Heart right ventricle (tissue), 16 donors: Measurements from ENCODE around the gene CPAMD8. TPM values are rescaled to one million over a fixed set of nuclear protein-coding genes. Genes with fewer than 3 reads are reported as not detected.

Experiments used
- ATAC-seq, 8 donors: fragments of 200-7000 bp; cut with Tn5 transposase; one replicate each; pipeline ENCODE4 v1.9.1; 2020; ENCODE audit warnings: mild to moderate bottlenecking in 8 of 8, moderate library complexity in 8 of 8, moderate number of reproducible peaks in 1 of 8
- DNase-seq, 2 donors: peaks; one replicate each; pipeline ENCODE4 v3.0.0-alpha.2; 2020
- H3K27ac ChIP-seq, 10 donors: fragments of 200-600 bp; sonication (generic) in 2 of 10; one replicate each; pipeline versions ENCODE4 v1.5.0 to v1.8.0; 2020 to 2022; ENCODE audit warnings: mild to moderate bottlenecking in 3 of 10
- H3K27me3 ChIP-seq, 7 donors: fragments of 200-600 bp; one replicate each; pipeline ENCODE4 v1.8.0; 2021 to 2022; ENCODE audit warnings: mild to moderate bottlenecking in 2 of 7
- H3K36me3 ChIP-seq, 9 donors: fragments of 200-600 bp; sonication (generic) in 1 of 9; one replicate each; pipeline versions ENCODE4 v1.5.0 to v1.8.0; 2020 to 2022; ENCODE audit warnings: mild to moderate bottlenecking in 2 of 9
- H3K4me1 ChIP-seq, 9 donors: fragments of 200-600 bp; sonication (generic) in 1 of 9; one replicate each; pipeline versions ENCODE4 v1.5.0 to v1.8.0; 2020 to 2022; ENCODE audit warnings: mild to moderate bottlenecking in 4 of 9
- H3K4me3 ChIP-seq, 10 donors: fragments of 200-600 bp; sonication (generic) in 2 of 10; one replicate each; pipeline versions ENCODE4 v1.5.0 to v1.8.0; 2020 to 2022; ENCODE audit warnings: mild to moderate bottlenecking in 7 of 10, moderate library complexity in 2 of 10
- H3K9me3 ChIP-seq, 11 donors: fragments of 200-600 bp in 10 of 11; sonication (generic) in 2 of 11; one replicate each; pipeline versions ENCODE4 v1.5.0 to v1.8.0; 2013 to 2022; ENCODE audit warnings: mild to moderate bottlenecking in 2 of 11, control low read depth in 1 of 11, moderate library complexity in 1 of 11
- WGBS, 2 donors: extraction: QIAGEN DNeasy Blood & Tissue Kit; methylation state at CpG; one replicate each; pipeline ENCODE4 v1.1.7; 2013; ENCODE audit warnings: inconsistent platforms in 1 of 2; 5-methylcytosine and 5-hydroxymethylcytosine counted together
- intact Hi-C, 10 donors: fragments of 100-400 bp; cut with DNase I; formaldehyde crosslinking; loops; one replicate each; pipeline versions ENCODE4 v1.11.1 to v1.14.2; 2022
- polyA plus RNA-seq, 2 donors: library from polyadenylated mRNA; stranded (reverse); fragments of 200-250 nt; gene quantifications; one replicate each; pipeline ENCODE4 v1.2.3, GENCODE V29; 2013
- total RNA-seq, 10 donors: library from RNA; stranded (reverse); fragmentation: NEBNext Ultra II Directional in 3 of 10; extraction: Animal tissue kit (Norgen Biotek cat#: 25700) in 3 of 10; gene quantifications; one replicate each; pipeline versions ENCODE4 v1.2.1 to v1.2.4, GENCODE V29; 2021 to 2023
- TF ChIP-seq, protein P1 (sequence below), 9 donors: fragments of 200-600 bp; sonication (generic) in 2 of 9; IDR thresholded peaks; one replicate each; pipeline versions ENCODE4 v1.5.0 to v1.8.0; 2021 to 2022; ENCODE audit warnings: antibody characterized with exemption in 9 of 9, mild to moderate bottlenecking in 5 of 9, moderate library complexity in 1 of 9
- donor health status: Arrhythmogenic right ventricular cardiomyopathy.
- donor health status: ischemic (EF 13 %, LVEDD 7.1; RV severe dilation, severe dysfunction).
- donor health status: healthy with polysubstance abuse.
- donor health status: DM: no; HTN: yes; CAD: no.
- donor health status: DM: no; HTN: no; CAD: no.
- donor health status: ischemic (EF 25% LVEDD 6.9; RV normal size, moderate dysfunction).
- donor health status: ischemic (EF 25% LVEDD 5.7; RV mildly dilated, moderate dysfunction).
- donor health status: healthy.
- donor health status: DM: yes; HTN: yes; CAD: no.
- donor health status: Ischemic cardiomyopathy.
- donor health status: ischemic (EF 35%, LVEDD 5.7; RV mildly dilated, moderate dysfunction).
- donor health status: nonischemic (EF 11% LVEDD 7.7; RV severe dilation, severe dysfunction).
- donor health status: DM: yes; HTN: yes; CAD: no.
- donor health status: PGD.
- donor health status: ischemic (EF 29% LVEDD 5.4; RV normal size, mild dysfunction).
- donor health status: nonischemic (EF 23%, LVEDD 6.1; RV moderate dilation, normal function).

The CPAMD8 gene
- total and polyA plus RNA-seq, 12 donors = 4.8 to 77.9 (median 10.9) TPM

DNA sequence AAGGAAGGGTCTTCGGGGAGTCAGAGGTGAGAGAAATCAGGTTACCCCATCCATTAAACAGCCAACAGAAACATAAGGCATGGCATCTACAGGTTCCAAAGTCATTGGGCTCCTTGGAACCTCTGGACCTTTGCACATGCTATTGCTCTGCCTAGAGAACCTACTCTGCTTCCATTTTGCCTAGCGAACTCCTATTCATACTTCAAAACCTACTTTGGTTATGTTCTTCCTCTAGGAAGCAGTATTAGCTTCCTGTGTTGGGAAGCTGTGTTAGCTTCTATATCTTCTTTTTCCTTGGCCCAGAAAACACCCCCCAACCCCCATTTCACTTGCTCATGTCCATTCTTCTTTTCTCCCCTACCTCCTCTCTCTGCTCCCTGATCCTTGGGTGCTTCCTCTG is 98.3 kb downstream of the CPAMD8 start:
- Histone ChIP-seq H3K4me3 (no peak overlapping the region), H3K9me3 (peaks cover 0 to 25% (median 3%) of the 10 kb centered on the region in 11 donors), H3K27ac (no peak overlapping the region), H3K4me1 (no peaks in the 10 kb centered on the region), H3K36me3 (peaks cover 0 to 3% (median 0%) of the 10 kb centered on the region in 9 donors), H3K27me3 (no peaks in the 10 kb centered on the region)
- intact Hi-C loops = no loop called here
- 90 to 94% methylated on average over 2 of the region's 2 CpGs for WGBS, 2 donors
- ATAC-seq = no peak
- TF ChIP-seq, protein P1, sequence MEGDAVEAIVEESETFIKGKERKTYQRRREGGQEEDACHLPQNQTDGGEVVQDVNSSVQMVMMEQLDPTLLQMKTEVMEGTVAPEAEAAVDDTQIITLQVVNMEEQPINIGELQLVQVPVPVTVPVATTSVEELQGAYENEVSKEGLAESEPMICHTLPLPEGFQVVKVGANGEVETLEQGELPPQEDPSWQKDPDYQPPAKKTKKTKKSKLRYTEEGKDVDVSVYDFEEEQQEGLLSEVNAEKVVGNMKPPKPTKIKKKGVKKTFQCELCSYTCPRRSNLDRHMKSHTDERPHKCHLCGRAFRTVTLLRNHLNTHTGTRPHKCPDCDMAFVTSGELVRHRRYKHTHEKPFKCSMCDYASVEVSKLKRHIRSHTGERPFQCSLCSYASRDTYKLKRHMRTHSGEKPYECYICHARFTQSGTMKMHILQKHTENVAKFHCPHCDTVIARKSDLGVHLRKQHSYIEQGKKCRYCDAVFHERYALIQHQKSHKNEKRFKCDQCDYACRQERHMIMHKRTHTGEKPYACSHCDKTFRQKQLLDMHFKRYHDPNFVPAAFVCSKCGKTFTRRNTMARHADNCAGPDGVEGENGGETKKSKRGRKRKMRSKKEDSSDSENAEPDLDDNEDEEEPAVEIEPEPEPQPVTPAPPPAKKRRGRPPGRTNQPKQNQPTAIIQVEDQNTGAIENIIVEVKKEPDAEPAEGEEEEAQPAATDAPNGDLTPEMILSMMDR (IDR thresholded peaks at IDR 0.05) = no peak
- DNase-seq = no peak

DNA sequence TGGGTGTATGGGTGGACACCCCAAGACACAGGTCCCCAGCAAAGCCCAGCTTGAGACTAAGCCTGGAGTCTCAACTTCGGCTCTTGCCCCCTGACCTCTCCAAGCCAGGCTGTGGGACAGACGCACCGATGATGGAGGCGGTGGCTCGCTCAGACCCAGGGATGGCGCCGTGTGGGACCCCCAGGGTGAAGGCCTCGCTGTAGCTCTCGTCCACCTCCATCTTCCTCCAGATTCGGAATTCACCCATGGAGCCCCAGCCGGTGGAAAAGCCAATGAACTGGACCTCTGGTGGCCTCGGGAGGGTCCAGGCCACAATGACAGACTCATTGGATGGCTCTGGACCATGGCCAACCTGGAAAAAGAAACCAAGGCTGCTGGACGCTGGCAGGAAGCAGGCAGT is 98.7 kb downstream of the CPAMD8 start:
- Histone ChIP-seq H3K27me3 (no peaks in the 10 kb centered on the region), H3K4me3 (no peak overlapping the region), H3K27ac (no peak overlapping the region), H3K4me1 (no peaks in the 10 kb centered on the region), H3K36me3 (peaks cover 0 to 8% (median 0%) of the 10 kb centered on the region in 9 donors), H3K9me3 (peaks cover 0 to 20% (median 3%) of the 10 kb centered on the region in 11 donors)
- no peak for ATAC-seq
- DNase-seq = no peak
- 91 to 93% methylated on average over 13 of the region's 13 CpGs for WGBS, 2 donors
- TF ChIP-seq, protein P1 (IDR thresholded peaks at IDR 0.05) = no peak
- intact Hi-C loops = no loop called here

DNA sequence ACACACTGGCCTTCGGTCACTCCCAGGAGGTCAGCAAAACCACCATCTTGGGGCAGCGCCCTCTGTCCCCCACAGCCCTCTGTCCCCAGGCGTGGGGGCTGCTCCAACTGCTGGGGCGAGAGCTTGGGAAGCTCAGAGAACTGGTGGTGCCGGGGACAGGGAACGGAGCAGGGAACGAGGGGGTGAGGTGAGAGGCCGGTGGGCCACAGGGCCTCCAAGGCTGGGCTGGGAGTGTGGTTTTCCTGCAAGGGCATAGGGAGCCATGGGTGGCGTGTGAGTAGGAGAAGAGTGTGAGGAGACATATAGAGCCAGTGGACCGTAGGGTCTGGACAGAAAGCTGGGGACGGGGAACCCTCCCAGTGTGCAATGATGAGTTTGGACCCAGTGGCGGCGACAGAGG is 103.7 kb downstream of the CPAMD8 start:
- no peak for ATAC-seq
- Histone ChIP-seq H3K36me3 (peaks cover 0 to 9% (median 0%) of the 10 kb centered on the region in 9 donors), H3K27ac (no peak overlapping the region), H3K27me3 (no peaks in the 10 kb centered on the region), H3K9me3 (peaks cover 0 to 34% (median 8%) of the 10 kb centered on the region in 11 donors), H3K4me3 (no peak overlapping the region), H3K4me1 (no peaks in the 10 kb centered on the region)
- intact Hi-C loops = no loop called here
- DNase-seq = no peak
- TF ChIP-seq, protein P1 (IDR thresholded peaks at IDR 0.05) = no peak
- WGBS, 2 donors = 93 to 94% methylated on average over 13 of the region's 13 CpGs

- Histone ChIP-seq H3K27me3 (no peaks in the 10 kb centered on the region), H3K36me3 (peaks cover 0 to 9% (median 0%) of the 10 kb centered on the region in 9 donors), H3K27ac (no peak overlapping the region), H3K9me3 (peaks cover 0 to 34% (median 8%) of the 10 kb centered on the region in 11 donors), H3K4me1 (no peaks in the 10 kb centered on the region), H3K4me3 (no peak overlapping the region)
- intact Hi-C loops = no loop called here
- ATAC-seq = no peak
- 89 to 90% methylated on average over 1 of the region's 1 CpG for WGBS, 2 donors
- TF ChIP-seq, protein P1 (IDR thresholded peaks at IDR 0.05) = no peak
- no peak for DNase-seq
Observed at GRCh38 chr19:16922592-16922934, 104.0 kb downstream of the CPAMD8 start.
